SK-N-SH (cell line): ENCODE data around the gene ARAP1. TPM values are rescaled to one million over a fixed set of nuclear protein-coding genes. Genes with fewer than 3 reads are reported as not detected.

Source experiments
- CTCF ChIA-PET: fragments of 300-600, 350-600 bp; formaldehyde crosslinking; extraction: SDS; loops from one replicate; lab custom pipeline; 2021; lab: Yijun Ruan, JAX
- POLR2A ChIA-PET: fragments of 350-600 bp; sonication (Branson Sonifier 250); formaldehyde crosslinking; extraction: SDS; loops from one replicate; lab custom pipeline; 2020; ENCODE audit warnings: antibody characterized with exemption, inconsistent platforms; lab: Yijun Ruan, JAX
- DNase-seq: peaks from one replicate; pipeline ENCODE4 v3.0.0; 2012
- H2AFZ ChIP-seq: fragments of 200-600 bp; sonication (generic); 2 replicates; pipeline ENCODE4 v1.8.1; 2016; ENCODE audit warnings: antibody characterized with exemption, mild to moderate bottlenecking, low read depth
- H3F3A ChIP-seq: fragments of 200-600 bp; sonication (generic); replicated peaks from 2 replicates; pipeline ENCODE3; 2016; ENCODE audit warnings: antibody characterized with exemption, mild to moderate bottlenecking; ENCODE audit not compliant: insufficient read depth
- H3K27ac ChIP-seq, 2 experiments: fragments of 200-500 bp in 1 of 2; fragments of 200-600 bp in 1 of 2; sonication (Bioruptor generic) in 1 of 2; sonication (generic), shearing (Covaris generic) in 1 of 2; 2 replicates each; pipeline versions ENCODE4 v1.5.1 to v1.6.1; 2014 to 2016; ENCODE audit warnings: low read depth in 2 of 2, inconsistent platforms in 1 of 2, low read length in 1 of 2, mild to moderate bottlenecking in 1 of 2, mixed read lengths in 1 of 2
- H3K27me3 ChIP-seq: fragments of 200-600 bp; sonication (generic), shearing (Covaris generic); 2 replicates; pipeline ENCODE4 v1.6.1; 2016; ENCODE audit warnings: mixed run types; ENCODE audit not compliant: insufficient read depth
- H3K36me3 ChIP-seq, 2 experiments: fragments of 200-500 bp in 1 of 2; fragments of 200-600 bp in 1 of 2; sonication (Bioruptor generic) in 1 of 2; sonication (generic) in 1 of 2; replicated peaks in 1 of 2; 2 replicates each; pipeline versions ENCODE3 to v1.5.1; 2014 to 2016; ENCODE audit warnings: low read length in 1 of 2, mild to moderate bottlenecking in 1 of 2; ENCODE audit not compliant: insufficient read depth in 2 of 2, control insufficient read depth in 1 of 2
- H3K4me1 ChIP-seq, 2 experiments: fragments of 200-500 bp in 1 of 2; fragments of 200-600 bp in 1 of 2; sonication (Bioruptor generic) in 1 of 2; sonication (generic), shearing (Covaris generic) in 1 of 2; 2 replicates each; pipeline versions ENCODE4 v1.5.1 to v1.6.1; 2014 to 2016; ENCODE audit warnings: low read depth in 1 of 2, low read length in 1 of 2, mixed run types in 1 of 2; ENCODE audit not compliant: insufficient read depth in 2 of 2, control insufficient read depth in 1 of 2
- H3K4me2 ChIP-seq: fragments of 200-600 bp; sonication (generic), shearing (Covaris generic); 2 replicates; pipeline ENCODE4 v1.6.1; 2017; ENCODE audit warnings: mixed run types
- H3K4me3 ChIP-seq, 2 experiments: fragments of 200-500 bp in 1 of 2; fragments of 200-600 bp in 1 of 2; sonication (Bioruptor generic) in 1 of 2; sonication (generic), shearing (Covaris generic) in 1 of 2; 2 replicates each; pipeline versions ENCODE4 v1.5.1 to v1.8.1; 2014 to 2016; ENCODE audit warnings: low read depth in 2 of 2, inconsistent platforms in 1 of 2, low read length in 1 of 2, mild to moderate bottlenecking in 1 of 2, mixed read lengths in 1 of 2, moderate library complexity in 1 of 2
- H3K79me2 ChIP-seq: fragments of 200-600 bp; sonication (generic); 2 replicates; pipeline ENCODE4 v1.8.1; 2017; ENCODE audit warnings: mild to moderate bottlenecking; ENCODE audit not compliant: insufficient read depth
- H3K9ac ChIP-seq: fragments of 200-600 bp; sonication (generic); 2 replicates; pipeline ENCODE4 v1.6.1; 2017; ENCODE audit warnings: mixed run types
- H3K9me2 ChIP-seq: fragments of 200-600 bp; sonication (generic); 2 replicates; pipeline ENCODE4 v1.6.1; 2017; ENCODE audit warnings: mixed run types
- H3K9me3 ChIP-seq: fragments of 200-600 bp; sonication (generic); 2 replicates; pipeline ENCODE4 v1.6.1; 2017; ENCODE audit warnings: mixed run types, mild to moderate bottlenecking, moderate library complexity
- H4K20me1 ChIP-seq: fragments of 200-600 bp; sonication (generic); 2 replicates; pipeline ENCODE4 v1.6.1; 2017; ENCODE audit warnings: mild to moderate bottlenecking, mixed run types; ENCODE audit not compliant: insufficient read depth
- CHD2 ChIP-seq: fragments of 150-350 bp; IDR thresholded peaks from 2 replicates; pipeline ENCODE4 v1.6.1; 2018; ENCODE audit warnings: low read length; ENCODE audit not compliant: partially characterized antibody
- EP300 ChIP-seq, 2 experiments: IDR thresholded peaks; 2 replicates each; pipeline versions ENCODE4 v1.4.0 to v1.6.1; 2012; ENCODE audit warnings: borderline replicate concordance in 1 of 2, low read depth in 1 of 2, low read length in 1 of 2
- EZH2phosphoT487 ChIP-seq: fragments of 200-600 bp; sonication (generic); IDR thresholded peaks from 2 replicates; pipeline ENCODE4 v1.6.1; 2017; ENCODE audit warnings: low read depth, mixed run types, mild to moderate bottlenecking, antibody characterized with exemption, moderate library complexity, borderline replicate concordance
- FOSL2 ChIP-seq: IDR thresholded peaks from 2 replicates; pipeline ENCODE4 v1.4.0; 2012; ENCODE audit warnings: low read depth, mild to moderate bottlenecking, moderate library complexity, borderline replicate concordance
- FOXJ3 ChIP-seq: sonication (generic); formaldehyde crosslinking; IDR thresholded peaks from 2 replicates; pipeline ENCODE4 v1.5.1; 2020; ENCODE audit warnings: mild to moderate bottlenecking, missing genetic modification reagents
- MEF2A ChIP-seq: IDR thresholded peaks from 2 replicates; pipeline ENCODE4 v1.4.0; 2012; ENCODE audit warnings: low read depth, borderline replicate concordance
- MXI1 ChIP-seq: IDR thresholded peaks from 2 replicates; pipeline ENCODE4 v1.6.1; 2012; ENCODE audit warnings: mild to moderate bottlenecking, low read depth, low read length, improper control_type of control experiment
- NFIC ChIP-seq: IDR thresholded peaks from 2 replicates; pipeline ENCODE4 v1.4.0; 2012; ENCODE audit warnings: borderline replicate concordance
- NRF1 ChIP-seq: IDR thresholded peaks from 2 replicates; pipeline ENCODE4 v1.6.1; 2012; ENCODE audit warnings: low read depth, mild to moderate bottlenecking, low read length
- PBX3 ChIP-seq: IDR thresholded peaks from 2 replicates; pipeline ENCODE4; 2012
- RFX5 ChIP-seq: IDR thresholded peaks from 2 replicates; pipeline ENCODE4 v1.6.1; 2012; ENCODE audit warnings: mild to moderate bottlenecking, improper control_type of control experiment, low read length
- SIN3A ChIP-seq: IDR thresholded peaks from 2 replicates; pipeline ENCODE4 v1.6.1; 2012; ENCODE audit warnings: low read depth, mild to moderate bottlenecking, low read length, moderate library complexity, borderline replicate concordance
- TAF1 ChIP-seq: IDR thresholded peaks from 2 replicates; pipeline ENCODE4 v1.6.1; 2012; ENCODE audit warnings: low read depth, mild to moderate bottlenecking, low read length, moderate library complexity, borderline replicate concordance
- YY1 ChIP-seq: IDR thresholded peaks from 2 replicates; pipeline ENCODE4 v1.4.0; 2012; ENCODE audit warnings: low read depth, mild to moderate bottlenecking
- WGBS: methylation state at CpG from one replicate; pipeline ENCODE4 v1.1.6; 2017; ENCODE audit warnings: low lambda C conversion rate; 5-methylcytosine and 5-hydroxymethylcytosine counted together
- polyA plus RNA-seq, 3 experiments: library from polyadenylated mRNA; depleted of rRNA; stranded (reverse); fragments of >200 nt; gene quantifications; 2 replicates each; pipeline ENCODE4 v1.2.3, GENCODE V29; 2012
- TF ChIP-seq, protein P1 (sequence below): IDR thresholded peaks from 2 replicates; pipeline ENCODE4 v1.4.0; 2012; ENCODE audit warnings: low read depth, borderline replicate concordance
- TF ChIP-seq, protein P2 (sequence below): IDR thresholded peaks from 2 replicates; pipeline ENCODE4 v1.4.0; 2012; ENCODE audit warnings: low read depth

The ARAP1 gene
- polyA plus RNA-seq, 1 of the 3 experiments (the other 2 are of a cell fraction) = 56.6 TPM

DNA sequence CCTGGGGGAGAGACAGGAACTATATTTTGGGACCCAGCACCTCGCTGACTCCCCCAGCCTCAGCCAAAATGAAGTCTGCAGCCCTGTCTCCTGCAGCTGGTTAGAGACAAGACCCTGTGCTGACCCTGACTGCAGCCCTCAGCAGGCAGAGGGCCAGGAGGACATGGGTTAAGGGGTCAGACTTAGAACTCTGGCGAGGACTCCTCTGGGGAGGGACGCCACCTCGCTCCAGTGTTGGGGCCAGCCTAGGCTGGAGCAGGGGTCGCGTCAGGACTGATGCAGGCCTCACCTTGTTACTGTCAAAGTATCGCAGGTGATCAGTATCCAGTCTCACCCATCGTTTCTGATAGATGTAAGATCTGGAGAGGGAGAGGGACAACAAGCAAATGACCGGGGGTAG lies 41.1 kb downstream of the ARAP1 start:
- peaks cover 5% of the 10 kb centered on the region; the same call in 1 of the 2 replicates for H3K79me2 ChIP-seq
- H3K36me3 ChIP-seq = peaks cover 7 to 30% of the 10 kb centered on the region in 2 experiments
- H2AFZ ChIP-seq = no peak overlapping the region
- ChIA-PET CTCF (interaction anchor here (4.4 kb wide), 1 partner anchor 27 kb away, joined by 17 read pairs; no protein-coding TSS in a partner anchor), POLR2A (no interaction called here)
- no peak overlapping the region for H3K4me2 ChIP-seq
- H3K4me3 ChIP-seq = no peak overlapping the region
- H3F3A ChIP-seq = no peaks in the 10 kb centered on the region
- no peaks in the 10 kb centered on the region for H3K27me3 ChIP-seq
- H3K4me1 ChIP-seq = peaks cover 0 to 25% of the 10 kb centered on the region in 2 experiments; a peak in 1 of 4 replicates
- TF ChIP-seq EP300 (IDR thresholded peaks at IDR 0.05; ENCODE audit: borderline replicate concordance in 1 of 2, low read depth in 1 of 2, low read length in 1 of 2) (no peak), CHD2 (no peak), TAF1 (no peak), EZH2phosphoT487 (no peak), FOSL2 (no peak), MXI1 (no peak), SIN3A (no peak), YY1 (no peak), PBX3 (no peak), RFX5 (no peak), NRF1 (no peak)
- TF ChIP-seq, protein P1, sequence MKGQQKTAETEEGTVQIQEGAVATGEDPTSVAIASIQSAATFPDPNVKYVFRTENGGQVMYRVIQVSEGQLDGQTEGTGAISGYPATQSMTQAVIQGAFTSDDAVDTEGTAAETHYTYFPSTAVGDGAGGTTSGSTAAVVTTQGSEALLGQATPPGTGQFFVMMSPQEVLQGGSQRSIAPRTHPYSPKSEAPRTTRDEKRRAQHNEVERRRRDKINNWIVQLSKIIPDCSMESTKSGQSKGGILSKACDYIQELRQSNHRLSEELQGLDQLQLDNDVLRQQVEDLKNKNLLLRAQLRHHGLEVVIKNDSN = no peak
- TF ChIP-seq, protein P2, sequence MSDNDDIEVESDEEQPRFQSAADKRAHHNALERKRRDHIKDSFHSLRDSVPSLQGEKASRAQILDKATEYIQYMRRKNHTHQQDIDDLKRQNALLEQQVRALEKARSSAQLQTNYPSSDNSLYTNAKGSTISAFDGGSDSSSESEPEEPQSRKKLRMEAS = no peak
- H3K9me3 ChIP-seq = no peaks in the 10 kb centered on the region
- H3K27ac ChIP-seq = no peak overlapping the region
- H3K9ac ChIP-seq = no peak overlapping the region
- no peak for DNase-seq
- H4K20me1 ChIP-seq = peaks cover 7% of the 10 kb centered on the region
- 90% methylated on average over 8 of the region's 9 CpGs for WGBS
- no peaks in the 10 kb centered on the region for H3K9me2 ChIP-seq

GRCh38 chr11:72710278-72710677 lies 41.9 kb downstream of the ARAP1 start:
- peaks cover 5% of the 10 kb centered on the region; the same call in 1 of the 2 replicates for H3K79me2 ChIP-seq
- no peak for TF ChIP-seq MEF2A
- TF ChIP-seq FOXJ3 = no peak
- TF ChIP-seq NFIC = no peak
- TF ChIP-seq, all 33 proteins: peak for 0
- H2AFZ ChIP-seq = no peak overlapping the region
- no peak overlapping the region for H3K27ac ChIP-seq
- H3K9me3 ChIP-seq = no peaks in the 10 kb centered on the region
- no peak overlapping the region for H3K4me2 ChIP-seq
- H3K4me3 ChIP-seq = no peak overlapping the region
- H3K36me3 ChIP-seq = peaks cover 7 to 36% of the 10 kb centered on the region in 2 experiments
- 98% methylated on average over 7 of the region's 11 CpGs for WGBS
- ChIA-PET CTCF (interaction anchor here (2.5 kb wide), 1 partner anchor 15 kb away, joined by 8 read pairs; no protein-coding TSS in a partner anchor), POLR2A (no interaction called here)
- H3K9ac ChIP-seq = no peak overlapping the region
- no peak for DNase-seq
- no peaks in the 10 kb centered on the region for H3F3A ChIP-seq
- no peaks in the 10 kb centered on the region for H3K27me3 ChIP-seq
- no peaks in the 10 kb centered on the region for H3K9me2 ChIP-seq
- H4K20me1 ChIP-seq = peaks cover 7% of the 10 kb centered on the region
- H3K4me1 ChIP-seq = peaks cover 0 to 24% of the 10 kb centered on the region in 2 experiments; a peak in 1 of 4 replicates
